Stimulated activated CD4-positive, alpha-beta T cell treated with anti-CD3 and anti-CD28 coated beads, Interleukin-12 subunit alpha, Interleukin-12 subunit beta, amount 100 ng/mL, for 4 hours (primary cell): Measurements from ENCODE around the gene SPC24.
"Not testable (repeated sequence)": the region's sequence is repeated elsewhere in the genome, so short reads cannot be mapped to it uniquely, and the experiment has no call there.

Experiments used
- DNase-seq: peaks from one replicate; pipeline ENCODE4 v3.0.0-alpha.2; 2020

Gene SPC24

GRCh38 chr19:11160440-11160768 lies 4.8 kb upstream of the SPC24 start:
- not testable (repeated sequence) for DNase-seq

- DNase-seq: no peak
Measured at GRCh38 chr19:11159598-11160439, 4.2 kb upstream of the SPC24 start.

- no peak for DNase-seq
Measured at GRCh38 chr19:11154683-11155047, 917 bp downstream of the SPC24 start.

- DNase-seq: no peak
Measured at GRCh38 chr19:11152318-11153062, 3.1 kb downstream of the SPC24 start.

- DNase-seq: no peak
Measured at GRCh38 chr19:11151181-11151580, 4.4 kb downstream of the SPC24 start.

GRCh38 chr19:11148001-11148400 lies 7.6 kb downstream of the SPC24 start:
- DNase-seq: no peak

GRCh38 chr19:11145536-11145924 lies 10.1 kb downstream of the SPC24 start:
- no peak for DNase-seq

- DNase-seq: no peak
Measured at GRCh38 chr19:11142528-11143171, 12.9 kb downstream of the SPC24 start.

- no peak for DNase-seq
Measured at GRCh38 chr19:11141937-11142527, 13.6 kb downstream of the SPC24 start.

GRCh38 chr19:11140896-11141295 lies 14.7 kb downstream of the SPC24 start:
- DNase-seq: no peak

GRCh38 chr19:11140023-11140538 lies 15.5 kb downstream of the SPC24 start:
- DNase-seq: not testable (repeated sequence)

GRCh38 chr19:11138601-11139300 lies 16.8 kb downstream of the SPC24 start:
- DNase-seq: no peak

- DNase-seq: peak; percentile 35
Measured at GRCh38 chr19:11137542-11138384, 17.8 kb downstream of the SPC24 start.

GRCh38 chr19:11136400-11137101 lies 19.0 kb downstream of the SPC24 start:
- no peak for DNase-seq

- DNase-seq: no peak
Measured at GRCh38 chr19:11131471-11131870, 24.1 kb downstream of the SPC24 start.

- peak; percentile 60 for DNase-seq
Measured at GRCh38 chr19:11130824-11131455, 24.6 kb downstream of the SPC24 start.

- no peak for DNase-seq
Measured at GRCh38 chr19:11127905-11128304, 27.7 kb downstream of the SPC24 start.

GRCh38 chr19:11125994-11126685 lies 29.4 kb downstream of the SPC24 start:
- DNase-seq: peak; percentile 72

GRCh38 chr19:11124157-11124556 lies 31.4 kb downstream of the SPC24 start:
- not testable (repeated sequence) for DNase-seq

- no peak for DNase-seq
Measured at GRCh38 chr19:11123114-11123513, 32.5 kb downstream of the SPC24 start.
